Measurements from ENCODE around the gene MFAP4.

- TF ChIP-seq CTCF (IDR thresholded peaks at IDR 0.05) (no peak), POLR2A (IDR thresholded peaks at IDR 0.05) (no peak)
These were observed 31.4 kb upstream of the MFAP4 start for GRCh38 chr17:19418251-19418992.

Measured in lower leg skin (tissue), 3 donors.